BLaER1 (cell line): ENCODE measurements around the gene DENND2A.
"Not testable (repeated sequence)": the region's sequence is repeated elsewhere in the genome, so short reads cannot be mapped to it uniquely, and the experiment has no call there.

Experiments
- H3K27ac ChIP-seq: shearing (Covaris generic); formaldehyde crosslinking; 2 replicates; pipeline ENCODE4 v1.8.1; 2022
- H3K27me3 ChIP-seq: shearing (Covaris generic); formaldehyde crosslinking; 2 replicates; pipeline ENCODE4 v1.8.1; 2022
- H3K36me3 ChIP-seq: shearing (Covaris generic); formaldehyde crosslinking; 2 replicates; pipeline ENCODE4 v1.8.1; 2022
- H3K4me1 ChIP-seq: shearing (Covaris generic); formaldehyde crosslinking; 2 replicates; pipeline ENCODE4 v1.8.1; 2022
- H3K4me2 ChIP-seq: shearing (Covaris generic); formaldehyde crosslinking; 2 replicates; pipeline ENCODE4 v1.8.1; 2022
- H3K4me3 ChIP-seq: shearing (Covaris generic); formaldehyde crosslinking; 2 replicates; pipeline ENCODE4 v1.8.1; 2022
- H3K9ac ChIP-seq: shearing (Covaris generic); formaldehyde crosslinking; 2 replicates; pipeline ENCODE4 v1.8.1; 2022
- H3K9me3 ChIP-seq: shearing (Covaris generic); formaldehyde crosslinking; 2 replicates; pipeline ENCODE4 v1.8.1; 2022
- H4K20me1 ChIP-seq: shearing (Covaris generic); formaldehyde crosslinking; 2 replicates; pipeline ENCODE4 v1.8.1; 2022
- Cebpa-rat ChIP-seq: shearing (Covaris generic); IDR thresholded peaks from 2 replicates; pipeline ENCODE4 v1.8.1; 2022

DENND2A gene

GRCh38 chr7:140623980-140624379, 16.6 kb downstream of the DENND2A start:
- no peak overlapping the region for H3K4me2 ChIP-seq
- no peaks in the 10 kb centered on the region for H4K20me1 ChIP-seq
- no peaks in the 10 kb centered on the region for H3K9me3 ChIP-seq
- H3K36me3 ChIP-seq: no peaks in the 10 kb centered on the region
- no peak overlapping the region for H3K4me3 ChIP-seq
- H3K4me1 ChIP-seq: no peaks in the 10 kb centered on the region
- H3K27me3 ChIP-seq: no peaks in the 10 kb centered on the region
- no peak for TF ChIP-seq Cebpa-rat
- H3K27ac ChIP-seq: no peak overlapping the region
- no peak overlapping the region for H3K9ac ChIP-seq

GRCh38 chr7:140621401-140622021, 19.1 kb downstream of the DENND2A start:
- no peaks in the 10 kb centered on the region for H3K36me3 ChIP-seq
- no peak overlapping the region for H3K4me3 ChIP-seq
- H3K27me3 ChIP-seq: no peaks in the 10 kb centered on the region
- no peak overlapping the region for H3K4me2 ChIP-seq
- H3K9ac ChIP-seq: no peak overlapping the region
- no peaks in the 10 kb centered on the region for H3K9me3 ChIP-seq
- H3K4me1 ChIP-seq: no peaks in the 10 kb centered on the region
- no peaks in the 10 kb centered on the region for H4K20me1 ChIP-seq
- TF ChIP-seq Cebpa-rat: no peak
- no peak overlapping the region for H3K27ac ChIP-seq

- H3K27ac ChIP-seq, H3K9ac ChIP-seq, H3K4me2 ChIP-seq, H3K27me3 ChIP-seq, H3K4me3 ChIP-seq, H3K36me3 ChIP-seq, H4K20me1 ChIP-seq, H3K9me3 ChIP-seq, H3K4me1 ChIP-seq: not testable (repeated sequence)
Measured at GRCh38 chr7:140619915-140620510, 20.6 kb downstream of the DENND2A start.

GRCh38 chr7:140619176-140619575, 21.4 kb downstream of the DENND2A start:
- Histone ChIP-seq H3K27me3 (no peaks in the 10 kb centered on the region), H3K4me2 (no peak overlapping the region), H3K4me1 (peaks cover 8% of the 10 kb centered on the region; the same call in 1 of the 2 replicates), H4K20me1 (no peaks in the 10 kb centered on the region), H3K9ac (no peak overlapping the region), H3K9me3 (no peaks in the 10 kb centered on the region), H3K4me3 (no peak overlapping the region), H3K27ac (no peak overlapping the region), H3K36me3 (no peaks in the 10 kb centered on the region)
- TF ChIP-seq Cebpa-rat: no peak

GRCh38 chr7:140618306-140618705, 22.3 kb downstream of the DENND2A start:
- Histone ChIP-seq H3K27me3 (no peaks in the 10 kb centered on the region), H3K4me1 (peaks cover 10% of the 10 kb centered on the region; the same call in 1 of the 2 replicates), H3K9ac (no peak overlapping the region), H3K4me2 (no peak overlapping the region), H3K36me3 (no peaks in the 10 kb centered on the region), H4K20me1 (no peaks in the 10 kb centered on the region), H3K4me3 (no peak overlapping the region), H3K27ac (no peak overlapping the region), H3K9me3 (no peaks in the 10 kb centered on the region)
- TF ChIP-seq Cebpa-rat: no peak

GRCh38 chr7:140617081-140617480, 23.5 kb downstream of the DENND2A start:
- Histone ChIP-seq H4K20me1 (no peaks in the 10 kb centered on the region), H3K4me1 (peaks cover 10% of the 10 kb centered on the region; the same call in 1 of the 2 replicates), H3K27me3 (no peaks in the 10 kb centered on the region), H3K4me2 (no peak overlapping the region), H3K36me3 (no peaks in the 10 kb centered on the region), H3K4me3 (no peak overlapping the region), H3K9me3 (no peaks in the 10 kb centered on the region), H3K27ac (no peak overlapping the region), H3K9ac (no peak overlapping the region)
- no peak for TF ChIP-seq Cebpa-rat

- Histone ChIP-seq H3K9me3 (no peaks in the 10 kb centered on the region), H3K4me2 (no peak overlapping the region), H3K27me3 (no peaks in the 10 kb centered on the region), H4K20me1 (no peaks in the 10 kb centered on the region), H3K9ac (no peak overlapping the region), H3K4me1 (peaks cover 10% of the 10 kb centered on the region; the same call in 1 of the 2 replicates), H3K4me3 (no peak overlapping the region), H3K36me3 (no peaks in the 10 kb centered on the region), H3K27ac (no peak overlapping the region)
- TF ChIP-seq Cebpa-rat: no peak
Measured at GRCh38 chr7:140616328-140616727, 24.3 kb downstream of the DENND2A start.

- Histone ChIP-seq H3K4me3 (no peak overlapping the region), H3K27me3 (no peaks in the 10 kb centered on the region), H3K9ac (no peak overlapping the region), H3K36me3 (no peaks in the 10 kb centered on the region), H4K20me1 (no peaks in the 10 kb centered on the region), H3K4me1 (peaks cover 16% of the 10 kb centered on the region; the same call in 1 of the 2 replicates), H3K4me2 (no peak overlapping the region), H3K9me3 (no peaks in the 10 kb centered on the region), H3K27ac (no peak overlapping the region)
- TF ChIP-seq Cebpa-rat: no peak
Measured at GRCh38 chr7:140611641-140612040, 29.0 kb downstream of the DENND2A start.

GRCh38 chr7:140610204-140611165, 30.1 kb downstream of the DENND2A start:
- TF ChIP-seq Cebpa-rat: no peak
- no peaks in the 10 kb centered on the region for H4K20me1 ChIP-seq

GRCh38 chr7:140609646-140610045, 31.0 kb downstream of the DENND2A start:
- Histone ChIP-seq H3K36me3 (no peaks in the 10 kb centered on the region), H3K4me1 (peaks cover 12% of the 10 kb centered on the region; the same call in 1 of the 2 replicates), H3K27me3 (no peaks in the 10 kb centered on the region), H3K9ac (no peak overlapping the region), H4K20me1 (no peaks in the 10 kb centered on the region), H3K4me2 (no peak overlapping the region), H3K4me3 (no peak overlapping the region), H3K27ac (no peak overlapping the region), H3K9me3 (no peaks in the 10 kb centered on the region)
- no peak for TF ChIP-seq Cebpa-rat

More at GRCh38 chr7:140610204-140611165, 30.1 kb downstream of the DENND2A start:
- Histone ChIP-seq H3K27ac (no peak overlapping the region), H3K9ac (no peak overlapping the region), H3K36me3 (no peaks in the 10 kb centered on the region), H3K9me3 (no peaks in the 10 kb centered on the region), H3K27me3 (no peaks in the 10 kb centered on the region), H3K4me1 (peaks cover 16% of the 10 kb centered on the region; the same call in 1 of the 2 replicates), H3K4me2 (no peak overlapping the region), H3K4me3 (no peak overlapping the region)
